NB4 (cell line): ENCODE results near the gene SLC19A1.

Experiments
- CTCF ChIP-seq: IDR thresholded peaks from one replicate; pipeline ENCODE4 v1.5.1; 2012; ENCODE audit warnings: low read depth, low read length
- POLR2A ChIP-seq: IDR thresholded peaks from 2 replicates; pipeline ENCODE4 v1.6.1; 2011; ENCODE audit warnings: mild to moderate bottlenecking; ENCODE audit not compliant: insufficient read length; ENCODE audit errors: extremely low read depth

- TF ChIP-seq POLR2A (no peak), CTCF (no peak)
Measured at GRCh38 chr21:45471525-45472221, 70.6 kb downstream of the SLC19A1 start.
